Measurements from ENCODE around the gene RBM12. TPM values are rescaled to one million over a fixed set of nuclear protein-coding genes. Genes with fewer than 3 reads are reported as not detected.

The RBM12 gene
- total and polyA plus RNA-seq, 2 of the 8 experiments (the other 6 are each of a cell fraction or from before 2014, with no cell fraction given) = 187 to 214 TPM

DNA sequence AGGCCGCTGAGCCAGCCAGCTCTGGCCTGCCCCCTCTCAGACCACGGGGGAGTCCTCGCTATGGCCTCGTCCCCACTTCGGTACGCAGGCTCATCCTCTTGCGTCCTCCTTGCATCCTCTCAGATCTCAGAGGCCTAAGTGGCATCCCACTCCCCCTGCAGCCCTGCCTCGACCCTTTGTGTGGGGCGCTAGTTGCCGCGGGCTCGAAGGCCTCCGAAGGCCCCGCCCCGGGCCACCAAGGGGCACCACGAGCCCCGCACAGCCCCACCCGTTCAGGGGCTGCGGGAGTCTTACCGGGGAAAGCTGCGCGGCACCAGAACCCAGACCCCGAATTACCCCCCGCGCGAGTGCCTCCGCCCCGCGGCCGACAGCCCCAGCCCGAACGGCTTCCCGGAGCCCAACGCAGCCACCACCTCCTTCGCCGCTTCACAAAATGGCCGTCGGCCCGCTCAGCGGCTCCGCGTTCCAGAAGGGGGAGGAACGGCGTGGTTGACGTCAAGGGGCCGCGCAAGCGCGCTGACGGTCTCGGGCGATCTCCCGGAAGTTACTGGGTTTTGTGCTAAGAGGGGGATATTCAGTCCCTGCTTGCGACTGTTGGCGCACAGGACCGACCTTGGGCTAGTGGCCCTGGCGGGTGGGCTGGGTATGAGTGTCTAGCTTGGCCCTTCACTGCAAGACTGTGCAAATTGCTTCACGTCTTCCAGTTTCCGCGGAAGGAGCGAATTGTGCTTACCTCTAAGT is at the start of gene RBM12, which contains the start of gene CPNE1 (continued):
- TF ChIP-seq SIX5 (IDR thresholded peaks at IDR 0.05; ENCODE audit: low read depth, low read length) = no peak
- peak; percentile 79 for TF ChIP-seq NRF1 (IDR thresholded peaks at IDR 0.05; ENCODE audit: low read depth, low read length)
- TF ChIP-seq SIN3A (conservative IDR thresholded peaks at IDR 0.05 in 1 of 2, IDR thresholded peaks at IDR 0.05 in 1 of 2; ENCODE audit: low read depth in 1 of 2, low read length in 2 of 2) = 0 out of 4 replicates have a peak, but pooled peaks of 1 of the 2 experiments have one; percentile 64
- peak; percentile 82 for TF ChIP-seq TEAD4 (IDR thresholded peaks at IDR 0.05; ENCODE audit: low read depth, low read length)
- no peak for TF ChIP-seq CBX8 (IDR thresholded peaks at IDR 0.05; ENCODE audit: borderline replicate concordance, low read depth, low read length)
- no peak for TF ChIP-seq KDM4A (IDR thresholded peaks at IDR 0.05; ENCODE audit: low read depth, low read length, severe bottlenecking)
- TF ChIP-seq, protein P1, sequence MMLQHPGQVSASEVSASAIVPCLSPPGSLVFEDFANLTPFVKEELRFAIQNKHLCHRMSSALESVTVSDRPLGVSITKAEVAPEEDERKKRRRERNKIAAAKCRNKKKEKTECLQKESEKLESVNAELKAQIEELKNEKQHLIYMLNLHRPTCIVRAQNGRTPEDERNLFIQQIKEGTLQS (IDR thresholded peaks at IDR 0.05; ENCODE audit: insufficient read depth, low read depth, low read length) = no peak
- TF ChIP-seq SP4 (IDR thresholded peaks at IDR 0.05; ENCODE audit: low read length) = no peak
- peak; percentile 86 for TF ChIP-seq CREB1 (IDR thresholded peaks at IDR 0.05)
- TF ChIP-seq, protein P2, sequence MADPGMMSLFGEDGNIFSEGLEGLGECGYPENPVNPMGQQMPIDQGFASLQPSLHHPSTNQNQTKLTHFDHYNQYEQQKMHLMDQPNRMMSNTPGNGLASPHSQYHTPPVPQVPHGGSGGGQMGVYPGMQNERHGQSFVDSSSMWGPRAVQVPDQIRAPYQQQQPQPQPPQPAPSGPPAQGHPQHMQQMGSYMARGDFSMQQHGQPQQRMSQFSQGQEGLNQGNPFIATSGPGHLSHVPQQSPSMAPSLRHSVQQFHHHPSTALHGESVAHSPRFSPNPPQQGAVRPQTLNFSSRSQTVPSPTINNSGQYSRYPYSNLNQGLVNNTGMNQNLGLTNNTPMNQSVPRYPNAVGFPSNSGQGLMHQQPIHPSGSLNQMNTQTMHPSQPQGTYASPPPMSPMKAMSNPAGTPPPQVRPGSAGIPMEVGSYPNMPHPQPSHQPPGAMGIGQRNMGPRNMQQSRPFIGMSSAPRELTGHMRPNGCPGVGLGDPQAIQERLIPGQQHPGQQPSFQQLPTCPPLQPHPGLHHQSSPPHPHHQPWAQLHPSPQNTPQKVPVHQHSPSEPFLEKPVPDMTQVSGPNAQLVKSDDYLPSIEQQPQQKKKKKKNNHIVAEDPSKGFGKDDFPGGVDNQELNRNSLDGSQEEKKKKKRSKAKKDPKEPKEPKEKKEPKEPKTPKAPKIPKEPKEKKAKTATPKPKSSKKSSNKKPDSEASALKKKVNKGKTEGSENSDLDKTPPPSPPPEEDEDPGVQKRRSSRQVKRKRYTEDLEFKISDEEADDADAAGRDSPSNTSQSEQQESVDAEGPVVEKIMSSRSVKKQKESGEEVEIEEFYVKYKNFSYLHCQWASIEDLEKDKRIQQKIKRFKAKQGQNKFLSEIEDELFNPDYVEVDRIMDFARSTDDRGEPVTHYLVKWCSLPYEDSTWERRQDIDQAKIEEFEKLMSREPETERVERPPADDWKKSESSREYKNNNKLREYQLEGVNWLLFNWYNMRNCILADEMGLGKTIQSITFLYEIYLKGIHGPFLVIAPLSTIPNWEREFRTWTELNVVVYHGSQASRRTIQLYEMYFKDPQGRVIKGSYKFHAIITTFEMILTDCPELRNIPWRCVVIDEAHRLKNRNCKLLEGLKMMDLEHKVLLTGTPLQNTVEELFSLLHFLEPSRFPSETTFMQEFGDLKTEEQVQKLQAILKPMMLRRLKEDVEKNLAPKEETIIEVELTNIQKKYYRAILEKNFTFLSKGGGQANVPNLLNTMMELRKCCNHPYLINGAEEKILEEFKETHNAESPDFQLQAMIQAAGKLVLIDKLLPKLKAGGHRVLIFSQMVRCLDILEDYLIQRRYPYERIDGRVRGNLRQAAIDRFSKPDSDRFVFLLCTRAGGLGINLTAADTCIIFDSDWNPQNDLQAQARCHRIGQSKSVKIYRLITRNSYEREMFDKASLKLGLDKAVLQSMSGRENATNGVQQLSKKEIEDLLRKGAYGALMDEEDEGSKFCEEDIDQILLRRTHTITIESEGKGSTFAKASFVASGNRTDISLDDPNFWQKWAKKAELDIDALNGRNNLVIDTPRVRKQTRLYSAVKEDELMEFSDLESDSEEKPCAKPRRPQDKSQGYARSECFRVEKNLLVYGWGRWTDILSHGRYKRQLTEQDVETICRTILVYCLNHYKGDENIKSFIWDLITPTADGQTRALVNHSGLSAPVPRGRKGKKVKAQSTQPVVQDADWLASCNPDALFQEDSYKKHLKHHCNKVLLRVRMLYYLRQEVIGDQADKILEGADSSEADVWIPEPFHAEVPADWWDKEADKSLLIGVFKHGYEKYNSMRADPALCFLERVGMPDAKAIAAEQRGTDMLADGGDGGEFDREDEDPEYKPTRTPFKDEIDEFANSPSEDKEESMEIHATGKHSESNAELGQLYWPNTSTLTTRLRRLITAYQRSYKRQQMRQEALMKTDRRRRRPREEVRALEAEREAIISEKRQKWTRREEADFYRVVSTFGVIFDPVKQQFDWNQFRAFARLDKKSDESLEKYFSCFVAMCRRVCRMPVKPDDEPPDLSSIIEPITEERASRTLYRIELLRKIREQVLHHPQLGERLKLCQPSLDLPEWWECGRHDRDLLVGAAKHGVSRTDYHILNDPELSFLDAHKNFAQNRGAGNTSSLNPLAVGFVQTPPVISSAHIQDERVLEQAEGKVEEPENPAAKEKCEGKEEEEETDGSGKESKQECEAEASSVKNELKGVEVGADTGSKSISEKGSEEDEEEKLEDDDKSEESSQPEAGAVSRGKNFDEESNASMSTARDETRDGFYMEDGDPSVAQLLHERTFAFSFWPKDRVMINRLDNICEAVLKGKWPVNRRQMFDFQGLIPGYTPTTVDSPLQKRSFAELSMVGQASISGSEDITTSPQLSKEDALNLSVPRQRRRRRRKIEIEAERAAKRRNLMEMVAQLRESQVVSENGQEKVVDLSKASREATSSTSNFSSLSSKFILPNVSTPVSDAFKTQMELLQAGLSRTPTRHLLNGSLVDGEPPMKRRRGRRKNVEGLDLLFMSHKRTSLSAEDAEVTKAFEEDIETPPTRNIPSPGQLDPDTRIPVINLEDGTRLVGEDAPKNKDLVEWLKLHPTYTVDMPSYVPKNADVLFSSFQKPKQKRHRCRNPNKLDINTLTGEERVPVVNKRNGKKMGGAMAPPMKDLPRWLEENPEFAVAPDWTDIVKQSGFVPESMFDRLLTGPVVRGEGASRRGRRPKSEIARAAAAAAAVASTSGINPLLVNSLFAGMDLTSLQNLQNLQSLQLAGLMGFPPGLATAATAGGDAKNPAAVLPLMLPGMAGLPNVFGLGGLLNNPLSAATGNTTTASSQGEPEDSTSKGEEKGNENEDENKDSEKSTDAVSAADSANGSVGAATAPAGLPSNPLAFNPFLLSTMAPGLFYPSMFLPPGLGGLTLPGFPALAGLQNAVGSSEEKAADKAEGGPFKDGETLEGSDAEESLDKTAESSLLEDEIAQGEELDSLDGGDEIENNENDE (IDR thresholded peaks at IDR 0.05; ENCODE audit: insufficient replicate concordance, low read length) = no peak
